Measurements from ENCODE around the gene PLCB4. TPM values are rescaled to one million over a fixed set of nuclear protein-coding genes. Genes with fewer than 3 reads are reported as not detected.

PLCB4 gene
- total RNA-seq, 2 experiments from 2014 or later: not detected

DNA sequence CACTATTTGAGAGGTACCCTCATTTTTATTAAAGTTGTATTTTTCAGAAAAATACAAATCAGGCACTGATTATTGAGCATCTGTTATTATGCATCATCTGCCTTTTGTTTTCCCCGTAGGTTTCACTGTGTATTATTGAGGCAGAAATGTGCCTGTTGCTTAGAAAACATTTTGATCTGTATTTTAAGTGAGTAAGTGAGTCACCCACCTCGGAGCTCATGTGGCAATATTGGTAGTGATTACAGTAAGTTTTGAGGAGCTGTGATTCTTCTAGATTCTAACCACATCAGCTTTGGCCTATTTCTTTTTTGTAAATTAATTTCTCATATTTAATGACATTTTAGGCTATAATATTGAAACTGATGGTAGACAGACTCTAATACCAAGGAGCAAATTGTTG lies 385.9 kb downstream of the PLCB4 start:
- Mint-ChIP-seq H3K27ac (no peak overlapping the region), H3K9me3 (ENCODE audit: insufficient read depth) (no peaks in the 10 kb centered on the region), H3K36me3 (ENCODE audit: low read depth) (no peaks in the 10 kb centered on the region), H3K4me3 (no peak overlapping the region), H3K4me1 (ENCODE audit: low read depth) (no peaks in the 10 kb centered on the region), H3K27me3 (ENCODE audit: low read depth) (no peaks in the 10 kb centered on the region)
- CTCF ChIA-PET: no interaction called here
- no peak for DNase-seq
- ATAC-seq: no peak
- POLR2A ChIA-PET: no interaction called here

DNA sequence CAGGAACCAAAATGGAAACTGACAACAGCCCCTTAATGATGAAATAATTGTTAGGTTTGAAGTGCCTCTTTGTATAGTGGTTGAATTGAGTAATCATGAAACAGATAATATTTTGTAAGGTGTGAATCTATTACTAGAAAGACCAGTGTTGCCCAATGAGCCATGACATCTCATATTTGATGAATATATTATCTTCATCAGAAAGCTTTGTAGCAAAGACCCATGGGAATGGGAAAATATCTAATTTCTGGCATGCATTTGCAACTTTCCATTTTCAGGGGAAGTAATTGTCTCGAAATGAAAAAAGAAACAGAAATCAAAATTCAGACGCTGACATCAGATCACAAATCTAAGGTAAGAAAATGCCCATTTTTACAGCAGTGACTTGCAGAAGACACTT lies 388.2 kb downstream of the PLCB4 start:
- ATAC-seq (no peak), DNase-seq (no peak)
- ChIA-PET CTCF (interaction anchor here (1.1 kb wide), 1 partner anchor 49 kb away, joined by 3 read pairs; no protein-coding TSS in a partner anchor), POLR2A (no interaction called here)
- Mint-ChIP-seq H3K27ac (no peak overlapping the region), H3K4me3 (no peak overlapping the region), H3K9me3 (ENCODE audit: insufficient read depth) (no peaks in the 10 kb centered on the region), H3K27me3 (ENCODE audit: low read depth) (no peaks in the 10 kb centered on the region), H3K36me3 (ENCODE audit: low read depth) (no peaks in the 10 kb centered on the region), H3K4me1 (ENCODE audit: low read depth) (no peaks in the 10 kb centered on the region)

DNA sequence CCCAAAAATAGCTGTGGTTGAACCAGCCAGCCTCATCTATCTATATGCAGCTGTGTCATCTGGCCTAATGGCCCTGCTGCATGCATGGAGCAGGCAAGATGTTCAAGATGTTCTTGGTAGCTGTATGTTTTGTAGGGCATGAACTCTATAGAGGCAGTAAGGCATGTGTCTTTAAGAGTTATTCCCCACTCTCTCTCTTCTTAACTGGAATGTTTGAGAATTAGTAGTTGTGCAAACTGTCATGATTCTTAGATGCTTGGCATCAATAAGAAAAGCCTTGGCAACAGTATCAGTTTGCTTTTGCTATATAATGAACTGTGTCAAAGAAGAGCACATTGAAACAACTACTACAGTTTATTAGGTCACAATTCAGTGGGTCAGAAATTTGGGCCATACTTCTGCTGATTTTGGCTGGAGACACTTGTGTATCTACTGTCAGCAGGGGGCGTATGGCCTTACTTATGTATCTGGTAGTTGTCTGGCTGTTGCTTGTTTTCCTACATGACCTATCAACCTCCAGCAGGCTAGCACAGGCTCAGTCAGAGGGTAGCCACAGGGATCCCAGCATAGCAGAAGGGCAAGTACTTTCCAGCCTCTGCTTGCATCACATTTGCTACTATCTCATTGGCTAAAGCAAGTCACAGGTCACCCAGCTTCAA lies 389.4 kb downstream of the PLCB4 start:
- Mint-ChIP-seq H3K4me1 (ENCODE audit: low read depth) (no peaks in the 10 kb centered on the region), H3K4me3 (no peak overlapping the region), H3K27ac (no peak overlapping the region), H3K9me3 (ENCODE audit: insufficient read depth) (no peaks in the 10 kb centered on the region), H3K36me3 (ENCODE audit: low read depth) (no peaks in the 10 kb centered on the region), H3K27me3 (ENCODE audit: low read depth) (no peaks in the 10 kb centered on the region)
- DNase-seq: no peak
- POLR2A ChIA-PET: no interaction called here
- ATAC-seq: no peak
- CTCF ChIA-PET: interaction anchor here (0.8 kb wide), 1 partner anchor 49 kb away, joined by 3 read pairs; no protein-coding TSS in a partner anchor

DNA sequence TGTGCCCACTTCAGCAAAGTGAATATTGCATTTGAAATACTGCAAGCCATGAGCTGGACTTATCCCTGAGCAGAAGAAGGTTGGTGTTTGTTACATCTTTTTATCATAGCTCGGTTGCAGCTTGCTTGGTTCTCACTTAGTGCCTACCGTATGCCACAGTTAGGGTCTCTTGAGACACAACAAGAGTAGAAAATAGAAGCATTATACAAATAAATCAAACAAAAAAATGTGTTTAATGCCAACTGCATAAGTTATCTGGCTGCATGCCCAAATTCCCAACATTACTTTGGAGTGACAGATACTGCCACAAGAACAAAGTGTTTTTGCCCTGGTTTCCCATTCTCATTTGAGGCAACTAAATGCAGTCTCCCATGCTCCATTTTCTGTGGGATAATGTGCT lies 391.6 kb downstream of the PLCB4 start:
- H3K36me3 Mint-ChIP-seq (ENCODE audit: low read depth): no peaks in the 10 kb centered on the region
- DNase-seq (no peak), ATAC-seq (no peak)
- ChIA-PET CTCF (no interaction called here), POLR2A (no interaction called here)
- H3K4me3 Mint-ChIP-seq: no peak overlapping the region
- no peaks in the 10 kb centered on the region for H3K9me3 Mint-ChIP-seq (ENCODE audit: insufficient read depth)
- no peaks in the 10 kb centered on the region for H3K27me3 Mint-ChIP-seq (ENCODE audit: low read depth)
- no peak overlapping the region for H3K27ac Mint-ChIP-seq
- H3K4me1 Mint-ChIP-seq (ENCODE audit: low read depth): no peaks in the 10 kb centered on the region

DNA sequence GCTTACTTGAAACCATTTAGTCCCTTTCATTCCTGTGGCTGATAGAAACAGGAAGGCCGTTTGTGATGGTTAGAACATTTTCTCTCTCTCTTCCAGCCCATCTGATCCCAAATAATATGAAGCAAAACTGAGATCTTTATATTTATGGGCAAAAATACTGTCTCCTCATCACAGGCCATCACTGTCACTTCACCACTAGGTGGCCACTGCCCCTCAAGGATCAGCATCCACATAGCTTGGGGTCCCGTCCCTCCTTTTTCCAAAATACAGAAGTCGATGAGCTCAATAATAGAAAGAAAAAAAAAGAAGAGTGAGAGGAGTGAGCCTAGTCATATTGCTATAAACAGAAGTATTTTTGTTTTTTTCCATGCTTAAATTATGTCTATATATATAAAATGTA lies 399.1 kb downstream of the PLCB4 start:
- no peak for DNase-seq
- ChIA-PET POLR2A (no interaction called here), CTCF (interaction anchor here (1.1 kb wide), 1 partner anchor 8 kb away, joined by 4 read pairs; no protein-coding TSS in a partner anchor)
- ATAC-seq: no peak
- H3K27me3 Mint-ChIP-seq (ENCODE audit: low read depth): no peaks in the 10 kb centered on the region
- no peaks in the 10 kb centered on the region for H3K9me3 Mint-ChIP-seq (ENCODE audit: insufficient read depth)
- H3K4me1 Mint-ChIP-seq (ENCODE audit: low read depth): no peaks in the 10 kb centered on the region
- H3K4me3 Mint-ChIP-seq: no peak overlapping the region
- no peaks in the 10 kb centered on the region for H3K36me3 Mint-ChIP-seq (ENCODE audit: low read depth)
- no peak overlapping the region for H3K27ac Mint-ChIP-seq

DNA sequence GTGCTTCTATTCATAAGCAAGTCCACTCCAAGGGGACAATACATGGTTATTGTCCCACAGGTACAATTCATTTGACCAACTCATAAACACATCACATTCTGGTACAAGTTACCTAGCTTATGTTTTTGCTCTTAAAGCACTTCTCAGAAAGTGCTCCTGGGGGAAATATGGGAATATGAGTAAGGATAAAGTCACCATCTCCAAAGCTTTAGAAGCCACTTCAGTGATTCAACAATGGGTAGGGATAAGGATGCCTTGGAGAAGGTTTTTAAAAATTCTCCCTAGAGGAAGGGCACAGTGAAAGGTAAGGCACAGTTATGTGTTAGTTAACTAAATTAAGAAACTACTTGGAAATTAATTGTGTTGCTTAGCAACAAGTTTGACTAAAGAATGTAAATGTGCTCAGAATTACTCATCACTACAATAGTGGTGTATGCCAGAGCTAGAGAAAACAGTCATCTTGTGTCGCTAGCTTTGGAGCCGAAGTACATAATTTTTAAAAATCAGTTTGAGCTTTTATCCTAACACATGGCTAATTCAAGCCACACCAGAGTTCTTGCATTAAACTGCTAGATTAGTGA lies 406.0 kb downstream of the PLCB4 start:
- Mint-ChIP-seq H3K4me1 (ENCODE audit: low read depth) (no peaks in the 10 kb centered on the region), H3K27ac (no peak overlapping the region), H3K9me3 (ENCODE audit: insufficient read depth) (no peaks in the 10 kb centered on the region), H3K27me3 (ENCODE audit: low read depth) (no peaks in the 10 kb centered on the region), H3K36me3 (ENCODE audit: low read depth) (no peaks in the 10 kb centered on the region), H3K4me3 (no peak overlapping the region)
- ChIA-PET CTCF (no interaction called here), POLR2A (no interaction called here)
- ATAC-seq: no peak
- DNase-seq: no peak

DNA sequence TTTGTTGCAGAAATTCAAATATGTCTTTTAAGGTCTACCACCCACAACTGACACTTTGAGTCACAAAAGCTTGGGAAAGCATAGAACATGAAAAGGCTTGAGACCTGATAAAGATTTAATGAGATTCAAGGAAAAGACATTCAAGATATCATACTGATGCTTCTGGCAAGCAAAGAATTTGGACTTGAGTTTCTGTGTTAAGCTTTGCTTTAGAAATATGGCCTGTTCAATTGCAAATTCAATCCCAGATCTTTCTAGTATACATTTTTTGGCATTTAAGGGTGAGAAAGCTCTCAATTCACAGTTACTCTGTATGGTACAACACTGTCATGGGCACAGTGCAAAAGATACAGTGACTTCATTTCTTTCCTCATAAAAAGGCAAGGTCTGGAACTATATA lies 406.6 kb downstream of the PLCB4 start:
- no peak for DNase-seq
- no peak overlapping the region for H3K4me3 Mint-ChIP-seq
- H3K27ac Mint-ChIP-seq: no peak overlapping the region
- H3K9me3 Mint-ChIP-seq (ENCODE audit: insufficient read depth): no peaks in the 10 kb centered on the region
- no peak for ATAC-seq
- no peaks in the 10 kb centered on the region for H3K36me3 Mint-ChIP-seq (ENCODE audit: low read depth)
- no peaks in the 10 kb centered on the region for H3K4me1 Mint-ChIP-seq (ENCODE audit: low read depth)
- ChIA-PET CTCF (no interaction called here), POLR2A (no interaction called here)
- no peaks in the 10 kb centered on the region for H3K27me3 Mint-ChIP-seq (ENCODE audit: low read depth)

DNA sequence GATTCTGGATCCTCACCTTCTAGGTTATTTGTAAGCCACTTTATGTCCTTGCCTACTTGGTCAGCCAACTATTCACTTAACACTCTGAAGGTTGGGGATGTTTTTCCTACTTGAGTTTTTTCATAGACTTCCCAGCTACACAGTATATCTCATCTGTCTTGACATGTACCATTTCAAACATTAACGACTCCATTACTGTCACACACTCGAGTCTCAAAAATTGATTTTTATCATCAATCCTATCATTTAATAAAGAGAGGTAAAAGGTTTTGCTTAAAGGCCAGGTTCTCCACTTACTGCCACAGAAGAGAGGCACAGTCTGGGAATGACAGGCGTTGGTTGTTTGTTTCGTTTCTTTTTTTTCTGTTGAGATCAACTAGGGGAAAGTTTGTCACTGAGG lies 407.3 kb downstream of the PLCB4 start:
- Mint-ChIP-seq H3K36me3 (ENCODE audit: low read depth) (no peaks in the 10 kb centered on the region), H3K9me3 (ENCODE audit: insufficient read depth) (no peaks in the 10 kb centered on the region), H3K27me3 (ENCODE audit: low read depth) (no peaks in the 10 kb centered on the region), H3K27ac (no peak overlapping the region), H3K4me3 (no peak overlapping the region), H3K4me1 (ENCODE audit: low read depth) (no peaks in the 10 kb centered on the region)
- DNase-seq (no peak), ATAC-seq (no peak)
- POLR2A ChIA-PET: no interaction called here
- CTCF ChIA-PET: no interaction called here

DNA sequence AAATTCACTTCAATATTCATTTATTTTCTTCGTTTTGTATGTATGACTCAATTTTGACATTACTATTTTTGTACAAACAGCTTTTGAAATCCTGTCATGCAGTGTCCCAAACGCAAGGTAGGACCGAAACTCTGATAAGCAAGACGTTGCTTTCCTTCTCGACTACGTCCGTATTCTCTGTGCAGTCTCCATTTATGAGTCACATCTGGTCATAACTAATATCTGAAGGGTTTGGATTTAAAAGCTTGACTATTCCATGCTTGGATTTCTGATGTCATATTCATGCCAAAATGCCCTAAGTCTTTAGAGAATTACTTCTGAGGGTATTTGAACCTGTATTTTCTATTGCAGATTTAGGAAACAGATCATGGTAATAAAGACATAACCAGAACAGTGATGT lies 407.8 kb downstream of the PLCB4 start:
- Mint-ChIP-seq H3K4me1 (ENCODE audit: low read depth) (no peaks in the 10 kb centered on the region), H3K36me3 (ENCODE audit: low read depth) (no peaks in the 10 kb centered on the region), H3K27me3 (ENCODE audit: low read depth) (no peaks in the 10 kb centered on the region), H3K27ac (no peak overlapping the region), H3K9me3 (ENCODE audit: insufficient read depth) (no peaks in the 10 kb centered on the region), H3K4me3 (no peak overlapping the region)
- DNase-seq (no peak), ATAC-seq (no peak)
- CTCF ChIA-PET: interaction anchor here (1.2 kb wide), 1 partner anchor 68 kb away, joined by 3 read pairs; no protein-coding TSS in a partner anchor
- POLR2A ChIA-PET: no interaction called here

DNA sequence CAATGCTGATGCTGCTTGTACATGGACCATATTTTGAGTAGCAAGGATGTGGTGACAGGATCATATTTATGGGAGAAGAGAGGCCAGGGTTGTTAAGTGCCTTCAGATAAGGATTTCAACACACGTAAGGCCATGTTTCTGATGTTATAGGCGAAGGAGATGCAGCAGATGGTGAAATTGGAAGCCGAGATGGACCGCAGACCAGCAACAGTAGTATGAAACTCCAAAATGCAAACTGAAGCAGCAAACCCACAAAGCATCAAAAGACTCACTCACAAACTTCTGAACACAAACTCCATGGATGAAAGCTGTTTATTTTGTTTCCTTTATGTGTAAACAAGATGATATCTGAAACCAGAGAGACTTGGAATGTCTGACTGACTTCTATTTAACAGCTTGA lies 409.9 kb downstream of the PLCB4 start:
- DNase-seq (no peak), ATAC-seq (no peak)
- no peaks in the 10 kb centered on the region for H3K4me1 Mint-ChIP-seq (ENCODE audit: low read depth)
- ChIA-PET CTCF (no interaction called here), POLR2A (no interaction called here)
- no peaks in the 10 kb centered on the region for H3K9me3 Mint-ChIP-seq (ENCODE audit: insufficient read depth)
- no peaks in the 10 kb centered on the region for H3K27me3 Mint-ChIP-seq (ENCODE audit: low read depth)
- H3K36me3 Mint-ChIP-seq (ENCODE audit: low read depth): no peaks in the 10 kb centered on the region
- no peak overlapping the region for H3K27ac Mint-ChIP-seq
- H3K4me3 Mint-ChIP-seq: no peak overlapping the region

DNA sequence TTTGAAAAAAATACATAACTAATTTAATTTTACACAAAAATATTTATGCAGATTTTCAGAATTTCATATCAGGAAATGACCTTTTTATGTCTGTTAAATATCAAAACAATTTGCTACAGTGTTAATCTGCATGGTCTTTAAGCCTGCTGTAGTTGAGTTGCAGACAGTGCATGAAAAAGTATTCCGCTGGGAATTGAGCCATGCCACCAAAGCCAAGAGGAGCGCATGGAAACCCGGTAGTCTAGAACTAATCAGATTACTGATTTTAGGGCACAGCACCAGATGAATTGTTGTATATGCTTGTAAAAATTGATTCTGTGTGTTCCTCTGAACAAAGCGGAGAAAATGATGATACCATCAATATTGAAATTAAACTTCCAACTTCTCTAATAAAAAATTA lies 411.2 kb downstream of the PLCB4 start:
- Mint-ChIP-seq H3K4me1 (ENCODE audit: low read depth) (no peaks in the 10 kb centered on the region), H3K9me3 (ENCODE audit: insufficient read depth) (no peaks in the 10 kb centered on the region), H3K27ac (no peak overlapping the region), H3K4me3 (no peak overlapping the region), H3K27me3 (ENCODE audit: low read depth) (no peaks in the 10 kb centered on the region), H3K36me3 (ENCODE audit: low read depth) (no peaks in the 10 kb centered on the region)
- no peak for ATAC-seq
- ChIA-PET CTCF (no interaction called here), POLR2A (no interaction called here)
- no peak for DNase-seq

DNA sequence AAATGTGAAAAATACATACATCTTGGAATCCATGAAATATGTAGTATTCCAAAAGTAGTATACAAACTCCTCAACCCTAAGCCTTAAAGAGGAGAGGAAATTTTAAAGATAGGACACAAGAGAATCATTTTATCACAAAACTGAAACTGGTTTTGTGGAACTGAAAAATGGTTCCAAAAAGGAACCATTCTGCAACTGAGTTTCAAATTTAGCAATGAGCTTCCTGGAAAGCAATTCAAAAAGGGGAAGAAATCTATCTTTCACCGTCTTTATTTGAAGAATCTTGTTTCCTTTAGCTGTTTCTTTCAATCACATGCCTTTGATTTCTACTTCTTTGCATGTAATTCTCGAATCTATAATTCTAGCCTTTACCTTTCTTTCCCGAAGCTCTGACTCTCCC lies 413.3 kb downstream of the PLCB4 start:
- Mint-ChIP-seq H3K27me3 (ENCODE audit: low read depth) (no peaks in the 10 kb centered on the region), H3K36me3 (ENCODE audit: low read depth) (no peaks in the 10 kb centered on the region), H3K9me3 (ENCODE audit: insufficient read depth) (no peaks in the 10 kb centered on the region), H3K27ac (no peak overlapping the region), H3K4me3 (no peak overlapping the region), H3K4me1 (ENCODE audit: low read depth) (no peaks in the 10 kb centered on the region)
- DNase-seq (no peak), ATAC-seq (no peak)
- ChIA-PET CTCF (no interaction called here), POLR2A (no interaction called here)

DNA sequence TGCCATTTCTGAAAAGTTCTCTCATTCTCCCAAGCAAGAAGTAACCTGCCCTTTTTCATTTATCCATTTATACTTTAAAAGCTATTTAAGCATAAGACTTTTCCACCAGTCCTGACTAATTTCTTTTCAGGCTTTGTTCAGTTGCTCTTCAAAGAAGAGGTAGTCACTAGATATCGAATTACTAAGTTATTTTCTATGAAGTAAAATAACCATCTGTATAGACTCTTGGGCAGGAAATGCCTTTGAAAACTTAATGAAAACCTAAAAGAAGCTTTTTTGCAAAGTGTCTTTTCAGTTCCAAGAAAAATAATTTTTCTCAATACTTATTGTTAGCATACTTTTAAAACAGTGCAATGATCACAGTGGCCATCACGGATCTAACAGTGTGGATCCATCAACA lies 414.2 kb downstream of the PLCB4 start:
- Mint-ChIP-seq H3K4me1 (ENCODE audit: low read depth) (no peaks in the 10 kb centered on the region), H3K27ac (no peak overlapping the region), H3K27me3 (ENCODE audit: low read depth) (no peaks in the 10 kb centered on the region), H3K36me3 (ENCODE audit: low read depth) (no peaks in the 10 kb centered on the region), H3K4me3 (no peak overlapping the region), H3K9me3 (ENCODE audit: insufficient read depth) (no peaks in the 10 kb centered on the region)
- ATAC-seq (no peak), DNase-seq (no peak)
- ChIA-PET POLR2A (no interaction called here), CTCF (no interaction called here)

Data from activated CD8-positive, alpha-beta T cell treated with anti-CD3 and anti-CD28 coated beads, Interleukin-2, amount 10 ng/mL, durations not matched to agents 7 days and 5 days (primary cell).